Measurements from ENCODE around the gene NAT8.
A peak's percentile ranks its signal among the peaks of the same experiment; 100 is the strongest.
"Not testable (repeated sequence)": the region's sequence is repeated elsewhere in the genome, so short reads cannot be mapped to it uniquely, and the experiment has no call there.

- not testable (repeated sequence) for TF ChIP-seq EZH2 (optimal IDR thresholded peaks at IDR 0.05; ENCODE audit: low read depth, low read length); EZH2phosphoT487 (IDR thresholded peaks at IDR 0.05; ENCODE audit: low read length)
- TF ChIP-seq CTCF (IDR thresholded peaks at IDR 0.05; ENCODE audit: low read length), result peak; percentile 31; the same call in 1 of the 2 replicates
These were observed 22.3 kb downstream of the NAT8 start for GRCh38 chr2:73619925-73620324.

Measured in MM.1S (cell line).